HUDEP-2 (cell line): Measurements from ENCODE around the gene MEPCE.

Experiments used
- DNase-seq, 76 experiments: peaks; one replicate each; lab custom pipeline; 2025; ENCODE audit not compliant: unreplicated experiment in 76 of 76; lab: John Stamatoyannopoulos, UW

The MEPCE gene

DNA sequence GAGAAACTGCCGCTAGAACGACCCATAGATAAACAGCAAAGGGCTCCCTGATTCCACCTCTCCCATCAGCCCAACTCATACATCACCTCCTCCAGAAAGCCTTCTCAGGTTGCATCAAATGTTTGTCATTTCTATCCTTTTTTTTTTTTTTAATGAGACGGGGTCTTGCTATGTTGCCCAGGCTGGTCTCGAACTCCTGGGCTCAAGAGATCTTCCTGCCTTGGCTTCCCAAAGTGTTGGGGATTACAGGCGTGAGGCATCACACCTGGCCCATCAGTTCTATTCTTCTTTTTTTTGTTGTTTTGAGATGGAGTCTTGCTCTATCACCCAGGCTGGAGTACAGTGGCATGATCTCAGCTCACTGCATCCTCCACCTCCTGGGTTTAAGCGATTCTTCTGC, 27.4 kb downstream of the MEPCE start:
- DNase-seq, result no peak

DNA sequence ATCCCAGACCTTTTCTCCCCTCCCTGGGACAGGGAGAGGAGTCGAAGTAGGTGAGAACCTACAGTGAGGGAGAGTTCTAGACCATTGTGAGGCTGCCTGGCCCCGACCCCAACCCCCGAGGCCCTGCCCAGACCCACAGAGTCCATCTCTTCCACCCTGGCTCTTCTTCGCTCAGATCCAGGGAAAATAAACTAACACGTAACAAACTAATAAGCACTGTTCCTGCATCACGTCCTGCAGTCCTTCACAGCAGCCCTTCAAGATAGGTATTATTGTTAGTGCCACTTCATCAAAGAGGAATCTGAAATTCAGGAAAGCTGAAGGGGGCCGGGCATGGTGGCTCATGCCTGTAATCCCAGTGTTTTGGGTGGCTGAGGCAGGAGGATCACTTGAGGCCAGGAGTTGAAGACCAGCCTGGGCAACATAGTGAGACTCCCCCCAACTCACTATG, 34.6 kb downstream of the MEPCE start, which contains the start of gene SPACDR:
Gene SPACDR, minus strand, starts transcription at position 51 of the 451 bp plus-strand sequence. CDS start 235 bp downstream, outside the sequence.
- DNase-seq, result no peak

DNA sequence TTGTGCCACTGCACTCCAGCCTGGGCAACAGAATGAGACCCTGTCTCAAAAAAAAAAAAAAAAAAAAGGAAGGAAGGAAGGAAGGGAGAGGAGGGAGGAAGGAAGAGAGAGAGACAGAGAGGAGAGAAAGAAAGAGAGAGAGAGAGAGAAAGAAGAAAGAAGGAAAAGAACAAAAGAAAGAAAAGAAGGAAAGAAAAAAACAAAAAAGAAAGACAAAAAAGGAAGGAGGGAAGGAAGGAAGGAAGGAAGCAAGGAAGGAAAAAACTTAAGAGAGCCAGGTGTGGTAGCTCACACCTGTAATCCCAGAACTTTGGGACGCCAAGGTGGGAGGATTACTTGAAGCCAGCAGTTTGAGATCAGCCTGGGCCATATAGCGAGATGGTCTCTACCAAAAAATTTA, 35.2 kb downstream of the MEPCE start:
- no peak for DNase-seq

DNA sequence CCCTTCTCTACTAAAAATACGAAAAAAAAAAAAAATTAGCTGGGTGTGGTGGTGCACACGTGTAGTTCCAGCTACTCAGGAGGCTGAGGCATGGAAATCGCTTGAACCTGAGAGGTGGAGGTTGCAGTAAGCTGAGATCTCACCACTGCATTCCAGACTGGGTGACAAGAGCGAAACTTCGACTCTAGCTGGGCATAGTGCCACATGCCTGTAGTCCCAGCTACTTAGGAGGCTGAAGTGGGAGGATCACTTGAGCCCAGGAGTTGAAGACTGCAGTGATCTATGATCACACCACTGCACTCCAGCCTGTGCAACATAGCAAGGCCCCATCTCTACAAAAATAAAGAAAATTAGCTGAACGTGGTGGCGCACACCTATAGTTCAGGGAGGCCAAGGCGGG, 35.7 kb downstream of the MEPCE start:
- DNase-seq, result no peak

DNA sequence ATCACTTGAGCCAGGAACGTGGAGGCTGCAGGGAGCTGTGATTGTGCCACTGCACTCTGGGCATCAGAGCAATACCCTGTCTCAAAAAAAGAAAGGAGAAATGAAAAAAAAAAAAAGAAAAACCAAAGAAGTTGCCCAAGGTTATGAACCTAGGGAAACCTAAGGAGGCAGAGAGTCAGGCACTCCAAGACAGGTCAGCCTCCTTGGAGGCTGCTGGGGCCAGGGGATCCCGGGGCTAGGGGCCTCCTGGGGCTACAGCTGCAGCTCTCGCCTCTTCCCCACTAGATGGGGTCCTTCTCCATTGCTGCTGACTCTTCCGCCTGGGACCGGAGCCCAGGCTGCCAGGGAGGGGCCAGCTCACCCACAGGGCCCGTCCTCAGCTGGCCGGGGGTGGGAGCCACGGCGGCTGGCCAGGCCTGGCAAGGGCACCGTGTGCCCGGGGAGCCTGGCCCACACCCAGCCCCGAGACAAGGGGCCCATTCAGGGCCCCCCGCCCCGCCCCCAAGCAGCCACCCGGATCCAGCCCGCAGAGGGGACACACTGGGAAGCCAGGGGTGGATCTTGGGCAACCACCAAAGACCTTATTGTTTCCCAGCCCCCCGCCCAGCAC, 36.2 kb downstream of the MEPCE start:
- DNase-seq, result peak in 66 of 76 experiments; percentile 4 to 79 (median 54)

DNA sequence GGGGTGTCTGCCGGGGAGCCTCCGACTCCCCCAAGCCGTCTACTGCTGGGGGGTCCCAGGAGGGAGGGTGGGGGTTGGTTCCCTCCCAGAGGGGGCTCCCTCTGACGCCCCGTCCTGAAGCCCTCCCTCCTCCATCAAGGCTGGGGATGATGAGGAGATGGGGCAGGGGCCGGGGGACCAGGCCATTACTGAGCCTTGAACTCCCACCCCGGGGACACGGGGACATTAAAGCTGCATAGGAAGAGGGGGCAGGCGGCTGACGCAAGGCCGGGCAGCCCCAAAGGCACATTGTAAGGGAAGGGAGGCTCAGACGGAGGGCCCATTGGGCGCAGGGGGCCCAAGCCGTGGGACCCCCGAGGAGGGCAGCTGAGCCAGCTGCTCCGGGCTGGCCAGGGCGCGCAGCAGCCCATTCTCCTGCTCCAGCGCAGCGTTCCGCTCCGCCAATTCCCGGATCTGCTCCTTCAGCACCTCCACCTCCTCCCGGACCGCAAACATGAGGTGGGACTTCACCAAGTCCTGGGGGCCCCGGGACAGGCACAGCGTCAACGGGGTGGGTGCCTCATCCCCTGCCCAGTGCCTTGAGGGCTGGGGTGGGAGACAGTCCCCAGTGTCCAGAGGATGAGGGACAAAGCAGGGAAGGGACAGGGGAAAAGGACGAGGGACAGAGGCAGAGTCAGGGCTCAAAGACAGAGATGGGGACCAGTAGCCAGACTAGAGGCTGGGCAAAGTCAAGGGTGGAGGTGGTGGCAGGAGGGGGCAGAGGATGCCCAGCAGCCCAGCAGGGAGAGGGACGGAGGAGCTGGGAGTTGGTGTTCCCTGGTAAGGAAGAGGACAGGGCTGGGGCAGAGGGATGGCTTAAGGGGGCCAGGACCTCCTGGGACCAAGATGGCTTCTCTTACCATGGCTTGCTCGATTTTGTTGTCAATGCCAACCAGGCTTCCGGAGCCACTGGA, 37.3 kb downstream of the MEPCE start:
- no peak for DNase-seq

DNA sequence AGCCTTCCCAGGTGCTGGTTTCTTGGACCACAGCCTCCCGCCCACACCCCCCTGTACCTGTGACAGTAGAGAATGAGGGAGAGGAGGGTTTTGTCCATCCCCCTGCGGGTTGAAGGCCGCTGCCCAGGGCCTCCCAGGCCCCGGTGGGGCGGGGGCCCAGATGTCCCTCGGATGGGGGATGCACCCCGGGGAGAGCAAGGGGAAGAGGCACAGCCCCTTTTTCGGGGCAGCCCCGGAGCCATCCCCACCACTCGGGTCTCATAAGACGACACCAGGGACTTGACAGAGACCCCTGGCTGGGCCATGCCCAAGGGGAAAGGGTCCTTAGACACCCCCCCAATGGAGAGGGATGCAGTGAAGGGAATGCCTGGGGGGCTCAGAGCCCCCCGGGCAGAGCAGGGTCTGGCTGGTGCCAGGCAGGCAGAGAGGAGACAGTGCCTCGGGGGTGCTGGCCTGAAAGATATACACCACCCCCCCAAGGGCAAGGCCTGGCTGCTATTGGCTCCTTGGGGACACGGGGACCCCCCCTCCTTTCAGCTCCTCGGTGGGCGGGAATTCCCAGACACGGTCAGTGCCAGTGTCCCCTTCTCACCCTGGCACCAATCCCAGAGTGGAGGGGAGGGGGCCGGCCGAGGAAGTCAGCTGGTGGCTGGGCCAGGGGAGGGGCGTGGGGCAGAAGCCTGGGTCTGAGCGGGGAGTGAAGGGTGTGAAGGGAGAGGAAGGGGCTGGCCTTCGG, 38.2 kb downstream of the MEPCE start:
- DNase-seq, result no peak

DNA sequence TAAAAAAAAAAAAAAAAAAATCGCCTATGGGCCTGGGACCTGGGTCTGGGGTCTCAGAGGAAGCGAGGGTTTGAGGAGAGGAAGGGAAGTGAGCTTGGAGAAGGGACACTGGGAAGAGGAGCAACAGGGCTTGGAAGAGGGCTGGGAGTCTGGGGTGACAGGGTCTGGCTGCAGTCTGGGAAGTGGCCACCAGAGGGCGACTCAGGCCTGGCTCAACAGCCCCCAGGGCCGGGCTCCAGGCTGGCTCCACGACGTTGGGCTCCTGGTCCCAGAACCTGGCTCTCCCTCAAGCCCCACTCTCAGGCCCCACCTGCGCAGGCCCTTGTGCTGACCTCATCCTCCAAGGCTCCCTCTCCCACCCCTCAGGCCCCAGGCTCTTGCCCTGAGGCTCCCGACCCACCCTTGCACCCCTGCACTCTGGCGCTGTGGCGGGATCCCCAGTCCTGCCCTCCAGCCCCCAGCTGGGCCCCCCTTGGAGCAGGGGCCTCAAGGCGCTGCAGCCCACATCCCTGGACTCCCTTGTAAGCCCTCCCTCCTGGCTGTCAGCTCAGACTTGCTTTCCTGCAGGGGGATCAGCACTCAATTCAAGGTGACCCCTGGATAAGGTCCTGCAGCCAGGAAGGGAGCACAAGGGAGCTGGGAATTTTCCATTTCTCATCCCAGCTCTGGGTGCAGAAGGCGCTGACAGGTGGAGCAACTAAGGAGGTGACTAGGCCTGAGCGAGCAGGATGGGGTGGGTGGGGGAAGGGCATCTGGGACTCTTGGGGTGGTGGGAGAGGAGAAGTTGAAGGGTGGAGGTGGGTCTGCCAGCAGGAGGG, 39.8 kb downstream of the MEPCE start:
- DNase-seq, result peak in 65 of 76 experiments; percentile 12 to 86 (median 63)

DNA sequence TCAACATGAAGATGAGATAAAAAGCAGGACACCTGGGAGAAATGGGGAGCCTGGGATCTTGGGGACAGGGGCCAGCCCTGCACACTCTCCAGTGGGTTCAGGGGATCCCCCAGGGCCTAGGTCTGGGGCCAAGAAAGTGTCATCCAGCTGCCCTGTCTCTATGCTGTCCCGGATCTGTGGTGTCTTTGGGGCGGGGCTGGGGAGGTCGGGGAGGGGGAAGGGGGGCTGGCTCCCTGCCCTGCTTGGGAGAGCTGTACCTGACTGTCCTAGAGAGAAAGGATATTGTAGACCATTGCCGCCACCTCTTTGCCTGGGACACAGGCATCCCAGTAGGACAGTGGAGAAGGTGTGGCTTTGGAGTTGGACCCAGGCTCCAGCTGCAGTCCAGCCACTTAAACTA, 41.4 kb downstream of the MEPCE start:
- DNase-seq, result peak in 1 of 76 experiments; percentile 8

DNA sequence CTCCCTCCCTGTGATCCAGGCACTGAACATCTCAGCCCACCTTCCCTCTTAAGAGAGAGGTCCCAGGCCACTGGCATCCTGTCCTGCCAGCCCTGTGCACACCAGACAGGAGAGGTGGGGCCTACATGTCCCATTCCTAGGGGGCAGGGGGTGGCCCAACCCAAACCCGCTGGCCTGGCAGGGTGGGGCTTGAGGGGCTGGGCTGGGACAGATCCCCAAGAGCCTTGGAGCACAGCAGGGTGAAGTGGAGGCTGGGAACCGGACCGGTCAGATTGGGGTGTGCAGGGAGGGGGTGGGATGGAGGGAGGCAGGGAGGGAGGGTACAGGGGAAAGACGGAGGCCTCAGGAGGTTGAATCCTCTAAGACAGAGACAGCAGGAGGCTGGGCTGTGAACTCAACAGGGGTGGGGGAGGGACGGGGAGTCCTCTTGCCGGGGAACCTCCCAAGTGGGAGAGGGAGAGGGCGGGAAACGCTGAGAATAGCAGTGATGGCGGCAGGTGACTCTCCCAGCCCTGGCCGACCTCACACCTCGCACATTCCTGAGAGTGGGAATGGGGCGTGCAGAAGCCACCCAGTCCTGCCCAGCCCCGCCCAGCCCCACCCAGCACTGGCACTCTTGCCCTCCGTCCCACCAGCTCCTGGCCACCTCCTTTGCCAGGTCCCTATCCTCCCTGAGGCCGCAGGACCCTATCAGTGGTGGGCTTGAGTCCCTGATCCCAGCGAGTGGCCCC, 42.7 kb downstream of the MEPCE start:
- no peak for DNase-seq

DNA sequence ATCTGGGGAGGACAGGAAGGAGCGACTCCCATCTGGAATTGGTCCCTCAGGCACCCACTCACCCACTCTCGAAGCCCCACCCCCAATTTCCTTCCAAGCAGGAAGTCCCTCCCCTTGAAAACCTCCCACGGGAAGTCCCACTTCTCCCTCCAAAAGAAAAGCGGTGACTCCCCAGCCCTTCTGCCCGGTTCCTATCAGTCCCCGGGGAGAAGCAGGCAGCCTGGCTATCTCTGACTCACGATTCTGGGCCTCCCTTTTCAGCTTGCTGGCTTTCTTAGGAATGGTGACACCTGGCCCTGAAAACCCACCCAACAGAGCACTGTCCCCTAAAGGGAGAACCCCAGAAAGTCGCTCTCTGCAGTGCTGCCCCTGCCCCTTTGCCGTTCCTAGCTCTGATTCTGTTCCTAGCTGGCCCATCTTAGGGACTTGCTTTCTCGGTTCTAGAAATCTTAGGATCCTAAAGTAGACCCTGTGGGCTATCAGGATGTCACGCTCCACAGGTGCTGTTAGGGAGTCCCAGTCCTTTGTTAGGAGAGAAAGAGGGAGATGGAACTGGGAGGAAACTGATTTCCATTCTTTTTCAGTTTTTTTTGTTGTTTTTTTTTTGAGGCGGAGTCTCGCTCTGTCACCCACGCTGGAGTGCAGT, 43.3 kb downstream of the MEPCE start:
- DNase-seq, result peak in 5 of 76 experiments; percentile 4 to 18 (median 8)

DNA sequence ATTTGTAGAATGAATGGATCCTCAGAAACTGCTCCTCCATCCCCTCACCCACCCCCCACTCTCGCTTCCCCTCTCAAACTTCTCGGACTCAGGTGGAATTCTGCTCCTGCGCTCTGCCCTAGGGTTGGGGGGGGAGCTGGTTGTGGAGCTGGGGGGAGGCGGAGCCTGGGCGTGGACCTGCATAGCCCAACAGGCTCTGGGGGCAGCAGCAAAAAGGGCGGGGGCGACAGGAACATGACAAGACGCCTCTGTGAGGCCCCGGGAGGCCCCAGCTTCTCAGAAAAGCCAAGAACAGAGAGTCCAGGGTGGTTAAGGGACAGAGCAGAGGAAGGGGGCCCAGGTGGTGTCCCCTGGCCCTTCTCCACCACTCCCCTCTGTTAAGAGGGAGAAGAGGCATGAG, 45.9 kb downstream of the MEPCE start:
- DNase-seq, result peak in 57 of 76 experiments; percentile 13 to 84 (median 51)

DNA sequence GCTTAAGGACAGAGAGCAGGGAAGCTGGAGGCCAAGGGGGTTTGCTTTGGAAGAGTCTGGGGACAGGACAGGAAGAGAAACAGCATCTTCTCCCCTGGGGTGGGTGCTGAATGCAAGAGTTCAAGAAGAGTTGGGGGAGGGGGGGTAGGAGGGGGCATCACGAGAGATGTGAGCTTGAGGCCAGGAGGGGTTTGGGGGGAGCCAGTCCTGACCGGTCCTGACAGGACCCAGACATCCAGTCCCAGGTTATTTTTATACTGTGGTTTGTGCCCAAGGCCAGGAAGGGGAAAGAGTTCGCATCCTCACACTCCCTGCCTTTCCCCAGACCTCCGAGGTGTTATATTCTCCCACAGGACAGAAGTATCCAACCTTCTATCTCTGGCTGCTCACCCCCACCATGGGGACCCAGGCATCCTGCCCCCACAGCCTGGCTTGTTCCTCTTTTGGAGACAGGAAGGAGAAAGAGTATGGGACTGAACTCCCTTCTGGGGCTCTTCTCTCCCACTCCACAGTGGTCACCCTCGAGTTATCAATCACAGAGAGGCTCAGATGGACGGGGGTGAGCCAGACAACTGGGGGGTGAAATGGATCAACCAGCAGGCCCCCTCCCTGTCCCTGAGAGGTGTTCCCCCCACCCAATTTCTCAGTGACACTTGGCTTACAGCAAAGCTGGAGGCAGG, 46.6 kb downstream of the MEPCE start:
- no peak for DNase-seq

DNA sequence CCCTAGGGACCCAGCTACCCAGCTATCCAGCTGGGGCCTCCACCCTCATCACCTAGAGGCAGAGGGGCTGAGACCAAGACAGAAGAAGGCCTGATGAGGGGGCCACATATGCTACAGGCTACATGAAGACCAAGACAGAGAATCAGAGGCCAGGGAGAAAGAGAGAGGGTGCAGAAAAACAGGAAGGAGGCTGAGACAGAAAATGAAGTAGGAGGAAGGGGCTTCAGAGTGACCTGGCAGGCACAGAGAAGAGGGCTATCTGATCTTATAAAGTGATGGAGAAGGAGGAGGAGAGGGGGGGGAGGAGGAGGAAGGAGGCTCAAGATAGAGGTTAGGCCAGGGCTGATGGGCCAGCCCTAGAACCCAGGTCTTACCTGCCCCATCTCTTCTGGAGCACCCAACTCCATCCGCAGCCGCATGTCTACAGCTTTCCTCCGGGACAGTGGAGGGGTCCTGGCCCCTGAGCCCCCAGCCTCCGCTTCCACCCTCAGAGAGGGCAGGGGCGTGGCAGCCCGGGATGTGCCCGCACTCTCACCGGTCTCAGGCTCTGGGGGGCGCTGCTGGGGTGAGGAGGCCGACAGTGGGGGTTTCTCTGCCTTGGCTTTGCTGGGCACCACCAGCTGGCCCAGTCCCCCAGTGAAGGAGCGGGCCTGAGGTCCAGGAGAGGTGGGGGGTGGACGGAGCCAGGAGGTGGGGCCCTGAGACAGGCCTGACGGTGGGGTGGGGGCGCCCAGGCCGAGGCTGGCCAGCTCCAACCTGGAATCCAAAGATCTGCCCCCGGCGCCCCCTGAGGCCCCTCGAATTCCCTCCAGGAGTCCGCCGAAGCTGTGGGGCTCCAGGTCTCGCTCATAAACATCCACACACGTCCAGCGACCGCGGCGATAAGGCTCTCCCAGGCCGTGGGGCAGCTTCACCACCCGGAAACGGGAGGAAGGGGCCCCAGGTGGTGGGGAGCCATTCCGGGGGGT, 47.6 kb downstream of the MEPCE start:
- peak in 34 of 76 experiments; percentile 4 to 54 (median 30) for DNase-seq

DNA sequence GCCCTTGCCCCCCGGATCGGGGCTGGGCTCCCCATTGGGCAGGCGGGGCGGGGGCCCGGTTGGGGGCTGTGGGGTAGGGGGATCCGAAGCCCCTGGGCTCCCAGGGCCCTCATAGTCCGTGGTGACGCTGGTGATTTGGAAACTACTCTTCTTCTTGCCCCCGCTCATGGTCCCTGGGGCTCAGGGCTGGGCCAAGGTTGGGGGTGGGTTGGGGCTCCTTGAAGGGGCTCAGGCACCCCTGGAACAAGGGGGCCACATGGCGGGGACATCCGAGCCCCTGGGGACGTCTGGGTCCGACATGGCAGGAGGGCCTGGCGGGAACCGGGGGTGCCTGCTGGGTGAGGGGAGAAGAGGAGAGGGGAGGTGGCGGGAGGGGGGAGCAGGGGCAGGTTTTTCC, 48.2 kb downstream of the MEPCE start:
- no peak for DNase-seq

DNA sequence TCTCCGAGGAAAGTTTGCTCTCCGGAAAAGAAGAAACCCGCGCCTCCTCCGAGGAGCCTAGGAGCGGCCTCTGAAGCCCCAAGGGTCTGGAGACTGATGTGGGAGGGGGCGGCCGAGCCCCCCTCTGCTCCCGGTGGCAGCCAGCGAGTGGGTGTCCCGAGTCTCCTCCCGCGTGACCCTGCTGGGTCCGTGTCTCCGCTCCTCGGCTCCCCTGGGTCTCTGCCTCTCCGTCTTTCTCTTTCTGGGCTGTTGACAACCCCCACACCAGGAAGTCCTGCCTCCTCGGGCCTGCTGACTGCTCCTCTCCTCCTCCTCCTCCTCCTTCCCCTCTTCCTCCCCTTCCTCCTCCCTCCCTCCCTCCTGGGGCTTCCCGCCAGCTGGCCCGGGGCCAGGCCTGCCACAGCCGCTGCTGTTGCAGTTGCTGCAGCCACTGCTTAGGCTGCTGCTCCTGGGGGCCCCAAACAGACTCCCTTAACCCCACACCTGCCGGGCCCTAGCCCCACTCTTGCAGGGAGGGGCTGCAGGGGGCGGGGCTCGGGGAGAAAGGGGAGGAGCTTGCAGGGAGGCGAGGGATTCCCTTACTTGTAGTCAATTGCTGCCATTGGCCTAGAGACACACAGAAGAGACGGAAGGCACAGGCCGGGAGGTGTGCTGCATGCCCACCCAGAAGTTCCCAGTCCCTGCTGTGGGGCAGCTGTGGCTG, 49.5 kb downstream of the MEPCE start, which contains the start of gene TSC22D4:
Gene TSC22D4, minus strand, starts transcription at position 257 of the 703 bp plus-strand sequence. CDS start 1,176 bp downstream, outside the sequence.
- peak; percentile 76 to 98 (median 94) for DNase-seq

DNA sequence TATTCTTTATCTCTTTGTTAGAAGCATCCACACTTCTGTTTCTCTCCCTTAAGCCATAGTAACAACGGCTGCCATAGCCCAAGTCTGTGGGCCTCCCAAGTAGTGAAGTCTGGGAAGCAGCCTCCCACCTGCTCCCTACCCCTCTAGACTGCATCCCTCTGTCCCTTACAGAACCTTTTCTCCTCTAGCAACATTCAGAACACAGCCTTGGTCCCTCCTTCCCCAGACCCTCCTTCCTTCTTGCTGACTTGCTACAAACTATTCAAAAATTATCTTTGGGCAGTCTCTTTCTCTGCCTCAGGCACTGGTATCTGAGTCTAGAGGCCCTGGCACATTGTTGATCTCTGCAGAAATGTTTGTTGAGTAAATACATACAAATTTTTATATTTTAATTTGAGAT, 51.8 kb downstream of the MEPCE start:
- no peak for DNase-seq
